Stimulated activated CD4-positive, alpha-beta T cell treated with anti-CD3 and anti-CD28 coated beads, TNF-alpha, amount 100 ng/mL, for 4 hours (primary cell): Measurements from ENCODE around the gene PPFIBP1.

ENCODE experiments used
- DNase-seq, 3 experiments: peaks; one replicate each; pipeline ENCODE4 v3.0.0-alpha.2; 2020; ENCODE audit warnings: low read depth in 3 of 3

The PPFIBP1 gene

GRCh38 chr12:27513155-27513824 is 10.7 kb upstream of the PPFIBP1 start:
- DNase-seq, result no peak

DNA sequence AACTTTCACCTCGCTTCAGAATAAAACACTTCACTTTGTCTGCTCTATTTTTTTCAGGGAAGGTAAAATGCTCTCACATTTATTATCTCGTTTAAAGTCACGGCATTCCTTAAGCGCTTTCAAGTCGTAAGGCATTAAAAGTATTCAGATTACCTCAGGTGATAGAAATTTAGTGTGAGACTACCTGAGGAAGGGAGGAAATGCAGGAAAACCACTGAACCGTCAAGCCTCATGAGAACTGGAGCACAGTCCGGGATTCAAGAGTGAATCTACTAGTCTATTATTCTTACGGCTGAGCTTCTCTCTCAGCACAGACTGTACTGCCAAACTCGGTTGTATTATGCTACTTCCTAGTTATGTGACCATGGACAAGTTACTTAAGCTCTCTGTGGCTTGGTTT is 8.3 kb upstream of the PPFIBP1 start:
- DNase-seq, result no peak

- no peak for DNase-seq
Measured at GRCh38 chr12:27516625-27517024, 7.4 kb upstream of the PPFIBP1 start.

GRCh38 chr12:27517546-27517945 is 6.5 kb upstream of the PPFIBP1 start:
- no peak for DNase-seq

- DNase-seq, result no peak
Measured at GRCh38 chr12:27517961-27518665, 5.9 kb upstream of the PPFIBP1 start.

DNA sequence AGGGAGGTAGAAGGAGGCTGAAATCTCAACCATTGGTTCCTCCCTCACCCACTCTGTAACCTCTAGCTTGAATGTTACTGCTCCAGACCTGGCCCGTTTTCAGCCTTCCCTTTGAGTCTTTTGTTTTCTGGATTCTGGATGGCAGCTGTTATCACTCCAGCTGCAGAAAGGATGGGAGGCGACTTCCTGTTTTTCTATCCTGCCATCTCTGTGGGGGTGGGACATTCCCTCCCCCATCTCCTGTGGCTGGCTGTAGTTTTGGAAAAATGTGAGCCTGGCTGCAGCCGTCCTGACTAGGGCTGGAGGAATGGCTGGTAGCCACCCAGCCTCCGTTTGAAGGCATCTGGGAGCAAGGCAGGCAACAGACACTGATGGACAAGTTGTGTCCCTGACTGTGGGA is 2.9 kb upstream of the PPFIBP1 start:
- no peak for DNase-seq

- no peak for DNase-seq
Measured at GRCh38 chr12:27521981-27522380, 2.0 kb upstream of the PPFIBP1 start.

DNA sequence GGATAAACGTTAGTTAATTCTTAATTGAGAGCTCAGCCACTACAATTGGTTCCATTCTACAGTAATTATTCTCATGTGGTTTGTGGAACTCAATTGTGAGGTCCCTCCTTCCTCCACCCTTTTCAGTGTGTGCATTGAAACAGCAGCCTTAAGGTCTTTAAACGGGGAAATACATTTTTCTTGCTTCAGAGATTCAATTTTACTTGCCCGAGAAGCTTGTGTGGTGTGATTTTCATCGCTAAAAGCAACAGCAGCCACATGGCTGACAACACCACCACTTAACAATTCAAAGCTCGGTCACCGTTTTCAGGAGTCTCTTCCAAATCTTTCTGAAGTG is 733 bp upstream of the PPFIBP1 start:
- no peak for DNase-seq

DNA sequence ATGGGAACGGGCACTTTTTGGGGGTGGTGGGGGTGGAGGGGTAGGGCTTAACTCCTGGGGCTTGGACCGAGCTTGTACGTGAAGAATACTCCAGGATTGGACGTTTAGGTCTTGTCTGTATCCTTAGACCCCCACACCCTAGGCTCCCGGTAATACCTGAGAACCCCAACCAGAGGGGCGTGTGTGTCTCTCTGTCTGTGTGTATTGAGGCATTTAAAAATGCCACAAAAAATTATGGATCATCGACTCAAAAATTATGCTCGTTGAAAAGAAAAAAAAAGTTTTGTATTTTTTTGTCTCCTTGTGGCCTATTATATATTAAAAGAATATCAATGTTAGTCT is 459 bp downstream of the PPFIBP1 start:
- DNase-seq, result no peak

DNA sequence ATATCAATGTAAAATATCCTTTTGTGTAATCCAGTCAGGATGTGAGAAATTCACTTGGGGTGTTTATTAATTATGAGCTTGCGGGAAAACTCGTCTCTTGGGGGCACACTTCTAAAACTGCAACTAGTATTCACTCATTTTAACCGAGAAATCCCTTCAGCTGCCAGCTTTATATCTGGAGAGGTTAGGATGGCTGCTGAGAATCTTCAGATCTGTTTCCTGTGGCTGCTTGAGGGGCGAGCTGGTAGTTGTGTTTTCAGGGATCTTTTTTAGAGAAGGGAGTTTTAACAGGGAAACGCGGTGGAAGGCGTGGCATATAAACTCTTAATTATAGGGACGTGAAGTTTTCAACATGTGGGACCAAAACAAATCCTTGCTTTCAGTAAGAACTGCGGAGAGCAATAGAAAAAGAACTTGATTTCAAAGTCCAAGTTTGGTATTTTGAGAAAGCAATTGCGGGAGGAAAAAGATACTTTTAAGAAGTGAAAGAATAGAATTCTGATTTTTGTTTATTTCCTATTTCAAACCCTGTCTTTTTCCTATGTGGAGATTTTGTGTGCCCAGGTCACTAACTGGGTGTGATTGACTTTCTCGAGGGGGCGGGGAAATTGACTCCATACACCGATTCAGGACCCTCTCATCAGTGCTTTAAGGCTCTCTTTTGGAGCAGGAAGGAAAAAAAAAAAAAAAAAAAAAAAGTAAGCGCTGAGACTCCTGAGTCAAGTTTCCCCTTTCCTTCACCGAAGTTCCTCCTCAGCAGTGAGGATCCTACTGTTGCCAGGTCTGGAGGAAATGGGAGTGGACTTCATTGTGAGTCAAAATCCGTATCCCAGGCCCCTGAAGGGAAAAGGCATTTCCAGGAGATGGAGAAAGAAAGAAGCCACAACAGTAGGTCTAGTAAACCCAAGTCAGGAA is 1.1 kb downstream of the PPFIBP1 start:
- DNase-seq, result no peak

GRCh38 chr12:27527512-27527911 is 3.5 kb downstream of the PPFIBP1 start:
- DNase-seq, result no peak

- no peak for DNase-seq
Measured at GRCh38 chr12:27528788-27529187, 4.8 kb downstream of the PPFIBP1 start.

DNA sequence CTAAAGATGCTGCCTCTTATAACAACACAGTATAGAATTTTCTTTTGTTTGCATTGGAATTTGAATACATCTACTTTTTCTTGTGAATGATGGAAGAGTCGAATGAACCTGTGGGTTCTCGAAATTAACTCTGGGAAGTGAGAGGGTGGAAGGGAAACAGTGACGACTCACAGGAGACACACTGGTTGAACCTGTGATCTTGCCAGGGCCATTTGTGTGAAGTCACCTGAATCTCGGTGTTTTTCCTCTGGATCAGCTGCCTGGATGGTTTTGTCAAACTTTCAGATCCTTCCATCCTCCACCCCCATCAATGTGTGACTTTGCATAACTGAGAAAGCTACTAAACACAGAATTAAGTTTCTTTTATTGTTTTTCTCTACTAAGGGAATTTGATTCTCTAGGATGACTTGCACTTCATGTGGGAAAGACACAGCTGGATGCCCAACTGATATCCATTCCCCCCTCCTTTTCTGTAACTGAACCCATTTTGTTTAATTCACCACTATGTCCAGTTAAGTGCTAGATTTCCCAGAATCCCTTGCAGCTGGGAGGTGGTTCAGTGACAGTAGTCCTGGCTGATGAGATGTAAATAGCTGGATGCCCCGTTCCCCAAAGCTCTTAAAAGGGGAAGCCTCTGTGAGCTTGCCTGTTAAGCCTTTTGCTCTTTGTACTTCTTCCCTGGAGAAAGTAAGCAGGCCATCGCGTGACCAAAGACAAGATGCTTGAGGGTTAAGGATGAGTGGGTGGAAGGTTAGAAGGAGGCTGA is 6.3 kb downstream of the PPFIBP1 start:
- no peak for DNase-seq

GRCh38 chr12:27531896-27532295 is 7.9 kb downstream of the PPFIBP1 start:
- DNase-seq, result no peak

GRCh38 chr12:27534060-27534764 is 10.2 kb downstream of the PPFIBP1 start:
- DNase-seq, result no peak

DNA sequence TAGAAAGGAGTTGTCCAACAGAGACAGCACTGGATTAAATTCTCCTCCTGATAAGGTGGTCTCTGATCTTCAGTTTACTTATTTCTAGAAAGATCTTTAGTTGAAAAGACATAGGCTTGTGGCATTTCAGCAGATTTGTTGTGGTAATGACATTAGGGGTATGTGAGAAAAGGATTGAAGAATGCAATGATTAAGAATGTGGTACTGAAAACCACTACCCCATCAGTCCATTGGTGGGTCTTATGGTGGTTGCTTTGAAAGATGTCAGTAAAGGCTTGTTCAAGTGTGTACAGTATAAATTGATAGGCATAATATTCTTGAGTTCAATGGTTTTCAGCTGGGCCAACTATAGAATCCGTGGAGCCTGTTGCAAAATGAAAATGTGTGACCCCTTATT is 10.8 kb downstream of the PPFIBP1 start:
- no peak for DNase-seq

- DNase-seq, result no peak
Measured at GRCh38 chr12:27535318-27535717, 11.3 kb downstream of the PPFIBP1 start.

DNA sequence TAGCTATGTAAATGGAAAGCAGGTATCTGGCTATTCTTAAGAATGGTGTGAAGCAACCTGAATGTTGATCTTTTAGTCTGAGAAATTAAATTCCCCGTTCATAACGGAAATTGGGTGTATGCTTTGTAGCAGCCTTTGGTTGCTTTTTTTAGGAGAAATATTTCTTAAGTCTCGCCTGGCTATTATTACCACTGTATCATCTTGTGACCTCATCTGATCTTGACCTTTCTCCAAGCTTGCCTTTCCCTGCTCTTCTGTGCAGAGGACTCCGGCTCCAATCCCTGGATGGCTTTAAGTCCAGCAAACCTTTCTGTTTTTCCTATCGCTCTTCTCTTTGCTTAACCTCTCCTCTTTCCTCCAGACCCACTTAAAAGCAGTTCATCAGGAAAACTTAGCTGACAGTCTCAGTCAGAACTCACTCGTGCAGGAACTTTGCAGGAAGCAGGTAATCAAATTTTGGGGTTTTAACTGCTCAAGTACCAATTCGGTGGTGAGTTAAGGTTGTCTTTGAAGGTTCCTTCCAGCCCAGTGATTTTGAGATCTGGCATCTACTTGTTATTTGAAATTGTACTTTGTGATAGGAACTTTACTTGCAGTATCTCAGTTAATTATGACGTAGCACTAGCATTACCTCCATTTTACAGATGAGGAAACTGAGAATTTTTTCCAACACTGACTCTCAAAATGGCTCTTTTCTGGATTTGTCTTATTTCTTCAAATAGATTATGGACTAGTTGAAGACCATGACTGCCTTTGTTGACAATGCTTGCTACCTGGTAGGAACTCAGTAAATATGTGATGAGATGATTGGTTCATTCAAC is 14.1 kb downstream of the PPFIBP1 start:
- DNase-seq, result no peak

- no peak for DNase-seq
Measured at GRCh38 chr12:27539191-27539631, 15.2 kb downstream of the PPFIBP1 start.

- no peak for DNase-seq
Measured at GRCh38 chr12:27541031-27541719, 17.2 kb downstream of the PPFIBP1 start.
